Inferior parietal cortex (tissue), 1 donor: Measurements from ENCODE around the gene NT5C2.

Source experiments
- DNase-seq: peaks from one replicate; pipeline ENCODE4 v3.0.0-alpha.2; 2016; ENCODE audit errors: extremely low spot score

NT5C2 gene

DNA sequence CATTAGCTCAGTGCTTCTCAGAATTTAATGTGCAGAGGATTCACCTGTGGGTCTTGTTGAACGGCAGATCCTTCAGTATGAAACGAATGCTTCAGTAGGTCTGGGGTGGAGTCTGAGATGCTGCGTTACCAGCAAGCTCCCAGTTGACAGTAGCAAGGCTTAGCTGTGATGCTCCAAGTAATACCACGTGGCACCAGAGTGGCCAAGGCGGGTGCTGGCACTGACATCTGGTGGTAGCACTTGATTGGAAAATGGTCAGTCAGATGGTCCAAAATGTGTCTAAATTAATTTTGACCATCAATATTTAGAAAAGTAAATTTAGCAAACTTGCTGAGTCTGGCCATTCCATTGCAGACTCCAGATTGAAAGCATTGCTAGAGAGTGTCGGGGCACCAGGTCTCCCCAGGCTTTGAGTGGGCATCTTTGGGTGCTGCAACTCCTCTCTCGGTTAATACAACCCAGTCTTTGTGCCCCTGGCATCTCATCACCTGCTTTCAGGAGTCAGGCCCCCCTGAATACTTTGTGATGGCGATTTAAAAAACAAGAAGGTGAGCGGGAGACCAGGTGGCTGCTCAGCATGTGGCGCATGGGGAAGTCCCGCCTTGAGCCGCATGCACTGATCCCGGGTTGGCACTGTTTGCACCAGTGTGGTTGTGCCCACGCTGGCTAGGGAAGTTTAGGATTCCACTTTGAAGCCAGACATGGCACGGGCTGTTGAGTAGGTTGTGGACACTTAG lies 130.1 kb downstream of the NT5C2 start:
- peak; percentile 40 for DNase-seq

- DNase-seq, result no peak
Observed at GRCh38 chr10:103060575-103060974, 132.5 kb downstream of the NT5C2 start.

DNA sequence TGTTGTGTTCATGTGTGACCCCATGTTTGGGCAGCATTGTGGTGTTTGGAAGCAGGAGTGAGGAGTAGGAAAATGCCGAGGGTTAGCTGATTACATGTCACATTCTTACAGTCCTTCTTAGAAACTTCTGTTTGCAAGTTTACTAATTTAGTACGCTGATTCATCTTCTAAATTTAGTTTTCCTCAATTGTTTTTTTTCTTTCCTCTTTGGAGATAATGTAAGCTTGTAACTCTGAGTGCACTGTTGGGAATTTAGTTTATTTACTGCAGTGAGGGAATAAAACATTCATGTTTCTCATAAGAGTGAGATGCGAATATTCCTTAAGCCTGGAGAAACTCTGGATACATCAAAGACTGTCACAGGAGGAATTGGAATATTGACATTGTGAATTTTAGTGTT lies 135.0 kb downstream of the NT5C2 start:
- DNase-seq, result no peak

- no peak for DNase-seq
Observed at GRCh38 chr10:103055105-103055504, 138.0 kb downstream of the NT5C2 start.

GRCh38 chr10:103054621-103055020 lies 138.5 kb downstream of the NT5C2 start:
- no peak for DNase-seq

- DNase-seq, result peak; percentile 59
Observed at GRCh38 chr10:103053659-103054581, 139.2 kb downstream of the NT5C2 start.

GRCh38 chr10:103049237-103049636 lies 143.8 kb downstream of the NT5C2 start:
- no peak for DNase-seq

GRCh38 chr10:103047381-103047780 lies 145.7 kb downstream of the NT5C2 start:
- no peak for DNase-seq

DNA sequence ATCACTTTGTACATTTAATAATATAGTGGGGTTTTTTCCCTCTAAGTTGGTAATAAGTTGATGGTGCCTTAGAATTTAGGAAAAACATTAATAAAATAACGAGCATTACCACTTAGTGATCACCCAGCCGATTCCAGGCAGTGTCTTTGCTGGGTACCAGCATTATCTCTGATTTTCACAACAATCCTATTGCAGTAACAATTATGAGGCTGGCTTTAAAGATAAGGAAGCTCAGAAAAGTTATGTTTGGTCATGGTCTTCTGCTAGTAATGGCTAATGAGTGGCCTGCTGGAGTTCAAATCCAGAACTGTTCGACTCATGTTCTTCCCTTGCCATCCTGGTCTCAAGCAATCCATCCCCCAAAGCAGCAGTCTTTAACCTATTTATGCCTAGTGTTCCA lies 147.1 kb downstream of the NT5C2 start:
- no peak for DNase-seq

- DNase-seq, result no peak
Observed at GRCh38 chr10:103044942-103045489, 148.1 kb downstream of the NT5C2 start.

- no peak for DNase-seq
Observed at GRCh38 chr10:103042908-103043307, 150.2 kb downstream of the NT5C2 start.

DNA sequence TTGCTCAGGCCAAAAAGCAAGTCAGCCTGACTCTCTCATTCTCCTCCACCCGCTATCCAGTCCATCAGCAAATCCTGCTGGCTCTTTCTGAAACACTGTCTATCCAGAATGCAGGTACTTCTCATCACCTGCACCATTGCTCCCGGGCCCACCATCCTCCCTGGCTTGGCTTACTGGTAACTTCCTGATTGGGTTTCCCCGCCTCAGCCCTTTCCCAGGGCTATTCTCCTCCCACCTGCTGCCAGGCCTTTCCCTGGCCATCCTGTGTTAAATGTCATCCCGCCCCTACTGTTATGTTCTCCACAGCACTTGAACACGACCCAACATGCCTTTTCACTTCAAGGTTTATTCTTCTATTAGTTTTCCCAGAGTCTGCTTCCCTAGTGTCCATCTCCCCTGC lies 150.9 kb downstream of the NT5C2 start:
- no peak for DNase-seq

- DNase-seq, result no peak
Observed at GRCh38 chr10:103041391-103041790, 151.7 kb downstream of the NT5C2 start.

- DNase-seq, result no peak
Observed at GRCh38 chr10:103040418-103040817, 152.7 kb downstream of the NT5C2 start.

- no peak for DNase-seq
Observed at GRCh38 chr10:103038570-103038969, 154.5 kb downstream of the NT5C2 start.
